Measurements from ENCODE around the gene CTPS2.
"Not testable (repeated sequence)": the region's sequence is repeated elsewhere in the genome, so short reads cannot be mapped to it uniquely, and the experiment has no call there.

The CTPS2 gene

GRCh38 chrX:16601885-16602284 is 110.6 kb downstream of the CTPS2 start:
- no peak for DNase-seq

- DNase-seq: no peak
These were observed 118.0 kb downstream of the CTPS2 start for GRCh38 chrX:16594490-16594889.

- no peak for DNase-seq
These were observed 118.7 kb downstream of the CTPS2 start for GRCh38 chrX:16593801-16594200.

- DNase-seq: no peak
These were observed 120.2 kb downstream of the CTPS2 start for GRCh38 chrX:16592194-16592770.

GRCh38 chrX:16589826-16590225 is 122.6 kb downstream of the CTPS2 start:
- DNase-seq: no peak

GRCh38 chrX:16589211-16589610 is 123.3 kb downstream of the CTPS2 start:
- no peak for DNase-seq

- DNase-seq: no peak
These were observed 124.2 kb downstream of the CTPS2 start for GRCh38 chrX:16588266-16588665.

GRCh38 chrX:16587836-16588235 is 124.6 kb downstream of the CTPS2 start:
- DNase-seq: no peak

GRCh38 chrX:16586377-16587112 is 125.9 kb downstream of the CTPS2 start:
- no peak for DNase-seq

- DNase-seq: no peak
These were observed 126.7 kb downstream of the CTPS2 start for GRCh38 chrX:16585486-16586376.

GRCh38 chrX:16580004-16580797 is 132.3 kb downstream of the CTPS2 start:
- not testable (repeated sequence) for DNase-seq

GRCh38 chrX:16579517-16579916 is 133.0 kb downstream of the CTPS2 start:
- DNase-seq: no peak

GRCh38 chrX:16578218-16578617 is 134.3 kb downstream of the CTPS2 start:
- no peak for DNase-seq

GRCh38 chrX:16577483-16578029 is 134.9 kb downstream of the CTPS2 start:
- DNase-seq: no peak

GRCh38 chrX:16575388-16575787 is 137.1 kb downstream of the CTPS2 start:
- not testable (repeated sequence) for DNase-seq

- DNase-seq: no peak
These were observed 138.7 kb downstream of the CTPS2 start for GRCh38 chrX:16573781-16574180.

- DNase-seq: no peak
These were observed 144.8 kb downstream of the CTPS2 start for GRCh38 chrX:16567681-16568080.

GRCh38 chrX:16566571-16566970 is 145.9 kb downstream of the CTPS2 start:
- DNase-seq: no peak

GRCh38 chrX:16560173-16560572 is 152.3 kb downstream of the CTPS2 start:
- DNase-seq: no peak

- DNase-seq: no peak
These were observed 153.3 kb downstream of the CTPS2 start for GRCh38 chrX:16559206-16559619.

GRCh38 chrX:16558489-16558888 is 154.0 kb downstream of the CTPS2 start:
- no peak for DNase-seq

GRCh38 chrX:16552546-16552945 is 159.9 kb downstream of the CTPS2 start:
- no peak for DNase-seq

- no peak for DNase-seq
These were observed 164.8 kb downstream of the CTPS2 start for GRCh38 chrX:16547644-16548043.

Data from stimulated activated CD4-positive, alpha-beta T cell treated with anti-CD3 and anti-CD28 coated beads, Interleukin-12 subunit alpha, Interleukin-12 subunit beta, amount 100 ng/mL, for 4 hours (primary cell).